Measurements from ENCODE around the gene GGNBP2. TPM values are rescaled to one million over a fixed set of nuclear protein-coding genes. Genes with fewer than 3 reads are reported as not detected.

GGNBP2 gene
- total RNA-seq, 1 experiment from 2014 or later, result 57.2 TPM

Other genes with a start within 250 kb of the GGNBP2 start
- gene TBC1D3G, start 221.0 kb upstream of the GGNBP2 start, total RNA-seq (2021; ENCODE audit: unreplicated experiment), result 0.15 TPM
- gene TBC1D3H, start 156.5 kb upstream of the GGNBP2 start, total RNA-seq (2021; ENCODE audit: unreplicated experiment), result not detected
- gene ZNHIT3, start 58.2 kb upstream of the GGNBP2 start, total RNA-seq (2021; ENCODE audit: unreplicated experiment), result 16.8 TPM
- 88.0 TPM for gene MYO19, start 10.1 kb upstream of the GGNBP2 start, total RNA-seq (2021; ENCODE audit: unreplicated experiment)
- 16.2 TPM for gene PIGW, start 9.9 kb upstream of the GGNBP2 start, total RNA-seq (2021; ENCODE audit: unreplicated experiment)
- gene DHRS11, start 47.0 kb downstream of the GGNBP2 start, total RNA-seq (2021; ENCODE audit: unreplicated experiment), result 11.8 TPM
- gene MRM1, start 56.7 kb downstream of the GGNBP2 start, total RNA-seq (2021; ENCODE audit: unreplicated experiment), result 7.8 TPM

Data from Panc1 (cell line).